HG02798 (cell line): ENCODE data around the gene GLTP.

Experiments
- ATAC-seq: cut with Tn5 transposase; IDR thresholded peaks from one replicate; pipeline ENCODE4 v1.9.1; 2021; ENCODE audit warnings: mild to moderate bottlenecking; ENCODE audit not compliant: unreplicated experiment, poor library complexity

Gene GLTP

GRCh38 chr12:109827566-109828550, 52.5 kb downstream of the GLTP start:
- no peak for ATAC-seq

- no peak for ATAC-seq
These were observed 53.3 kb downstream of the GLTP start for GRCh38 chr12:109827080-109827479.

- ATAC-seq, result no peak
These were observed 55.6 kb downstream of the GLTP start for GRCh38 chr12:109824731-109825130.

GRCh38 chr12:109822951-109823411, 57.4 kb downstream of the GLTP start:
- no peak for ATAC-seq

- ATAC-seq, result no peak
These were observed 57.9 kb downstream of the GLTP start for GRCh38 chr12:109822416-109822815.

GRCh38 chr12:109821968-109822367, 58.4 kb downstream of the GLTP start:
- ATAC-seq, result no peak

- no peak for ATAC-seq
These were observed 59.4 kb downstream of the GLTP start for GRCh38 chr12:109820816-109821381.

- ATAC-seq, result no peak
These were observed 61.3 kb downstream of the GLTP start for GRCh38 chr12:109818905-109819500.

GRCh38 chr12:109818253-109818652, 62.1 kb downstream of the GLTP start:
- no peak for ATAC-seq

GRCh38 chr12:109817627-109818231, 62.6 kb downstream of the GLTP start:
- no peak for ATAC-seq

GRCh38 chr12:109816870-109817269, 63.5 kb downstream of the GLTP start:
- no peak for ATAC-seq

- no peak for ATAC-seq
These were observed 64.4 kb downstream of the GLTP start for GRCh38 chr12:109815757-109816617.

GRCh38 chr12:109815225-109815624, 65.1 kb downstream of the GLTP start:
- ATAC-seq, result no peak

- no peak for ATAC-seq
These were observed 65.7 kb downstream of the GLTP start for GRCh38 chr12:109814600-109815150.

GRCh38 chr12:109813810-109814416, 66.4 kb downstream of the GLTP start:
- no peak for ATAC-seq

GRCh38 chr12:109811624-109811995, 68.7 kb downstream of the GLTP start:
- no peak for ATAC-seq

- ATAC-seq, result no peak
These were observed 69.3 kb downstream of the GLTP start for GRCh38 chr12:109810954-109811623.

- no peak for ATAC-seq
These were observed 71.3 kb downstream of the GLTP start for GRCh38 chr12:109808876-109809646.
